NT2/D1 (cell line): ENCODE data around the gene LOXL1.

Experiments
- SUZ12 ChIP-seq: IDR thresholded peaks from 2 replicates; pipeline ENCODE4 v1.6.1; 2011; ENCODE audit not compliant: insufficient read length, insufficient read depth; ENCODE audit errors: extremely low read depth
- YY1 ChIP-seq: IDR thresholded peaks from 2 replicates; pipeline ENCODE4 v1.6.1; 2011; ENCODE audit not compliant: insufficient read length, insufficient read depth
- ZNF274 ChIP-seq: IDR thresholded peaks from 2 replicates; pipeline ENCODE4 v1.6.1; 2011; ENCODE audit warnings: mild to moderate bottlenecking, low read depth, low read length

DNA sequence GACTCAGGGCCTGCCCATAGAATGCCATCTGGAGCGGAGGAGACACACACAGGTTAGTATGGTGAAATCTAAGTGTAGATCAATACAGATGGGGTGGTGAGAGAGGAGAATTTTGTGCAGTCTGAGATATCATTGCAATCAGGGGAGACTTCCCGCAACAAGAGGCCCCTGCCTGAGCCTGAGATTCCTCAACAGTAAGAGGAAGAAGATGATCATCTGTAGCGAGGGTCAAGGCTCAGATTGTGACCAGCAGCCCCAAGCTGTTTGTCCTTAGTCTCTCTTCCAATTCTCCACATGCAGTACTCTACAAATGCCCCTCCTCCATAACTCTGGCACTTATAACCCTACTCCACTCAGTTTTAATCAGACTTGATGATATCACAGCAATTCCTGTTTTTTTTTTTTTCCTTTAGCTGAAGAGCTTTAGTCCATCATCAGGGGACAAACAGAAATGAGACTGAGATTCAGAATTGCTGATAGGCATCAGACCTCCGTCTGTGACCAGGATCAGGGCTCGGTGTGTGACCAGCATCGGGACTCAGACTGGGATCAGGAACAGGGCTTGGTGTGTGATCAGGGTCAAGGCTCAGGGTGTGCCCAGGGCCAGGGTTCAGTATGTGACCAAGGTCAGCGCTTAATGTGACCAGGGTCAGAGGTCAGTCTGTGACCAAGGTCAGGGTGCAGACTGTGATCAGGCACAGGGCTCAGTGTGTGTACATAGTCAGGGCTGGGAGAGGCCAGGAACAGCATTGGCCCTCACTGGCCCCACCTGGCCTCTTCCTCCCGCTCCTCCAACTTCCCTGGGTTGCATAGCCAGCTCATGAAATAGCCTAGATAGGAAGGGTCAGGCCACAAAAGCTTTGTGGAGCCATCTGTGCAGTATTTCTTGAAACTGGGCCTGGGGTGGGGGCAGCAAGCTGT lies 14.1 kb downstream of the LOXL1 start:
- TF ChIP-seq ZNF274 (no peak), SUZ12 (no peak), YY1 (no peak)
